Measurements from ENCODE around the gene NAA11.

- TF ChIP-seq POLR2A (IDR thresholded peaks at IDR 0.05; ENCODE audit: extremely low read depth, insufficient read length) (no peak), CTCF (IDR thresholded peaks at IDR 0.05; ENCODE audit: low read depth, low read length) (no peak)
- TF ChIP-seq, protein P1, sequence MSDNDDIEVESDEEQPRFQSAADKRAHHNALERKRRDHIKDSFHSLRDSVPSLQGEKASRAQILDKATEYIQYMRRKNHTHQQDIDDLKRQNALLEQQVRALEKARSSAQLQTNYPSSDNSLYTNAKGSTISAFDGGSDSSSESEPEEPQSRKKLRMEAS (IDR thresholded peaks at IDR 0.05; ENCODE audit: low read depth, low read length): no peak
Observed at GRCh38 chr4:79325436-79325835, 425 bp downstream of the NAA11 start.

Measured in NB4 (cell line).